Endometrial microvascular endothelial cells (primary cell): ENCODE results near the gene SVBP. TPM values are rescaled to one million over a fixed set of nuclear protein-coding genes. Genes with fewer than 3 reads are reported as not detected.
"Not testable (repeated sequence)": the region's sequence is repeated elsewhere in the genome, so short reads cannot be mapped to it uniquely, and the experiment has no call there.

Source experiments
- in situ Hi-C: cut with HindIII; loops from 2 replicates; pipeline ENCODE4 v1.10.0; 2017; ENCODE audit warnings: low sequenced_read_pairs, low pct_unique_long_range_greater_than_20kb; ENCODE audit errors: inconsistent ontology term
- total RNA-seq: library from RNA; depleted of rRNA; stranded (reverse); fragments of >200 nt; gene quantifications from one replicate; pipeline ENCODE4 v1.2.3, GENCODE V29; 2015; ENCODE audit errors: inconsistent ontology term

Gene SVBP, protein sequence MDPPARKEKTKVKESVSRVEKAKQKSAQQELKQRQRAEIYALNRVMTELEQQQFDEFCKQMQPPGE
- total RNA-seq: 13.8 TPM

DNA sequence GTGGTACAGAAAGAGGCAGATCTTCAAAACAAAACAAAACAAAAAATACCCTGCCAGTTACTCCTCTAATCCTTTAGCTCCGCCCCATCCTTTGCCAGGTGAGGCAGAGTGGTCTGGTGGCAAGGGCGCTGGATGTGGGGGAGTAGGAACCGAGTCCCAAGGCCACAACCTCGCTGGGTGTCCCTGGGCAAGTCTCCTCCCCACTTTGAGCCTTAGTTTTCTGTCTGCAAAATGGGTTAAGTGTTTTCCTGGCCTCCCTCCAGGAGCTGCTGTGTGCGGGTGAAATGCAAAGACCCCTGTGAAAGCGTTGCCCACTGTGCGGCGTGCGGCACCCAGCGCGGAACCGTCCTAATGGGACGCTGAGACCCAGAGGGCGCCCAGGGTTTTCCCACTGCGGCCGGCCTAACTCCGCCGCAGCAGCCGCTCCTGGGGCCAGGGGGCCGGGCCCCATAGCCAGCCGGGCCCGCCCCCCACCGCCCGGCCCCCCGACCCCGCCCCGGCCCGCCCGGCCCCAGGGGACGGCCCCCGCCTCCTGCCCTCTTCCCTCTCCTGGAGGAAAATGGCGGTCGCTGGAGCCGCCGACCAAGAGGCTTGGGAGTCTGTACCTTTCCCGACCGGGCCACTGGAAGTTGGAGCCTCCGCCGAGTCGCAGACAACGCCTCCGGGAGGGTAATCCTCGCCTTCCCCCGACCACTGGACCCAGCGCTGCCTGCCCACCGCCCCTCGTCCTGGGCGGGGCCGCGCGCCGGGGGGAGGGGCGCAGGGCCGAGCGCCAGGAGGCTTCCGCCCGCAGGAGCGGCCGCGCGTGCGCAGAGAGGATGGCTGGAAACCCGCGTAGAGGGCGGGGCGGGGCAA is at the start of gene SVBP, which contains the start of gene ERMAP:
SVBP (minus strand) TSS at position 813 of the 855 bp plus-strand sequence. CDS start 853 bp downstream, outside the sequence.
ERMAP (plus strand) TSS at position 538 of the 855 bp plus-strand sequence. CDS start 13,327 bp downstream, outside the sequence.
- in situ Hi-C loops: no loop called here

DNA sequence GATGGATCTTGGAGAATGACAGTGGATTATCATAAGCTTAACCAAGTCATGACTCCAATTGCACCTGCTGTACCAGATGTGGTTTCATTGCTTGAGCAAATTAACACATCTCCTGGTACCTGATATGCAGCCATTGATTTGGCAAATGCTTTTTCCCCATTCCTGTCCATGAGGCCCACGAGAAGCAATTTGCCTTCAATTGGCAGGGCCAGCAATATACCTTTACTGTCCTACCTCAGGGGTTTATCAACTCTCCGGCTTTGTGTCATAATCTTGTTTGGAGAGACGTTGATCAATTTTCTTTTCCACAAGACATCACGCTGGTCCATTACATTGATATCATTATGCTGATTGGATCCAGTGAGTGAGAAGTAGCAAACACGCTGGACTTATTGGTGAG is 49.4 kb upstream of the SVBP start:
- in situ Hi-C loops: no loop called here

DNA sequence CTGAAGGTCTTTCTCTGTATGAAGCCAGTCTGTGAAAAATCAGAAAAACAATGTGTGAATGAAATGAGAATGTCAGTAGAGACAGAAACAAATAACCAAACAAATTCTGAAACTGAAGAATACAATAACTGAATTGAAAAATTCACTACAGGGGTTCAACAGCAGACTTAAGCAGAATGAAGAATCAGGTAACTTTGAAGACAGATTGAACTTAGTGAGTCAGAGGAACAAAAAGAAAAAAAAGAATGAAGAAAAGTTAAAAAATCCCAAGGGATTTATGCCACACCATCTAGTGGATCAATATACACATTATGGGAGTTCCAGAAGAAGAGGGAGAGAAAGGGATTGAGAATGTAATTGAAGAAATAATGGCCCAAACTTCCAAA is 43.8 kb upstream of the SVBP start:
- in situ Hi-C loops: no loop called here

DNA sequence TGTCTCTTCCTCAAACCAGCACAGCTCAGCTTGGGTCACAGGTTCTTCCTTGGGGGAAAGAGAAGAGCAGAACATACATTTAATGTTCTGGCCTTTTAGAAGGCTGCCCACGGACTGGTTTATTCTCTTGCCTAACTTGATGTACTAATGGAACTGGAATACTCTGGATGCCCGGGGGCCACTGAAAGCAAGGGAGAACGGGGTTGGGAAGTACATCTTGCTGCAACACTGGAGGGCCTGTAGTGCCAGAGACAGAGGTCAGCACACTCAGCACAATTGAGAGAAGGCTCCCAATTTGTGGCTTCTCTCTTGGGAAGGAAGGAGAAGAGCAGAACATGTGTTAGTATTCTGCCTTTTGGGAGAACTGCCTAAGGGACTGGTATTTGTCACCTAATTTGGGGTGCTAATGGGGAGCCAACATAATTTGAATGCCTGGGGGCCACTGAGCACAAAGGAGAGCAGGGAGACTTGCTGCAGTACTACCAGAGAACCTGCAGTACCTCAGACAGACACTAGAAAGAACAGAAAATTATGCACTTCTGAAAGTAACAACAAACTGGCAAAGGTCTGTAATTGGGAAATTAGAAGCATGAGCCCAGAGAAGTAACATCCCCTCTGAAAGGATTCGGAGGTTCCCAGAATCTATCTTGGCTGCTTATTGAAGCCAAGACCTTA is 43.3 kb upstream of the SVBP start:
- in situ Hi-C loops: no loop called here

DNA sequence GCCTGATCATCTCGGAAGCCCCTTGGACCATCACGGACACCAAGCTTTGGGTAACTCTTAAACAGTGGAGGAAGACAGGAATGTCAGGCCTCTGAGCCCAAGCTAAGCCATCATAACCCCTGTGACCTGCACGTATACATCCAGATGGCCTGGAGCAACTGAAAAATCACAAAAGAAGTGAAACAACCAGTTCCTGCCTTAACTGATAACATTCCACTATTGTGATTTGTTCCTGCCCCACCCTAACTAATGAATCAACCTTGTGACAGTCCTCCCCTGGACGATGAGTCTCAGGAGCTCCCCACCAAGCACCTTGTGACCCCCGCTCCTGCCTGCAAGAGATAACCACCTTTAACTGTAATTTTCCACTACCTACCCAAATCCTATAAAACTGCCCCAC is 42.2 kb upstream of the SVBP start:
- in situ Hi-C loops: not testable (repeated sequence)

DNA sequence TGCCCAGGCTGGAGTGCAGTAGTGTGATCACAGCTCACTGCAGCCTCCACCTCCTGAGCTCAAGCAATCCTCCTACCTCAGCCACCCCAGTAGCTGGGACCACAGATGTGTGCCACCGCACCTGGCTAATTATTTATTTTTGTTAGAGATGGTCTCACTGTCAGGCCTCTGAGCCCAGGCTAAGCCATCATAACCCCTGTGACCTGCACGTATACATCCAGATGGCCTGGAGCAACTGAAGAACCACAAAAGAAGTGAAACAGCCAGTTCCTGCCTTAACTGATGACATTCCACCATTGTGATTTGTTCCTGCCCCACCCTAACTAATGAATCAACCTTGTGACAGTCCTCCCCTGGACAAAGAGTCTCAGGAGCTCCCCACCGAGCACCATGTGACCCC is 39.4 kb upstream of the SVBP start:
- in situ Hi-C loops: not testable (repeated sequence)

DNA sequence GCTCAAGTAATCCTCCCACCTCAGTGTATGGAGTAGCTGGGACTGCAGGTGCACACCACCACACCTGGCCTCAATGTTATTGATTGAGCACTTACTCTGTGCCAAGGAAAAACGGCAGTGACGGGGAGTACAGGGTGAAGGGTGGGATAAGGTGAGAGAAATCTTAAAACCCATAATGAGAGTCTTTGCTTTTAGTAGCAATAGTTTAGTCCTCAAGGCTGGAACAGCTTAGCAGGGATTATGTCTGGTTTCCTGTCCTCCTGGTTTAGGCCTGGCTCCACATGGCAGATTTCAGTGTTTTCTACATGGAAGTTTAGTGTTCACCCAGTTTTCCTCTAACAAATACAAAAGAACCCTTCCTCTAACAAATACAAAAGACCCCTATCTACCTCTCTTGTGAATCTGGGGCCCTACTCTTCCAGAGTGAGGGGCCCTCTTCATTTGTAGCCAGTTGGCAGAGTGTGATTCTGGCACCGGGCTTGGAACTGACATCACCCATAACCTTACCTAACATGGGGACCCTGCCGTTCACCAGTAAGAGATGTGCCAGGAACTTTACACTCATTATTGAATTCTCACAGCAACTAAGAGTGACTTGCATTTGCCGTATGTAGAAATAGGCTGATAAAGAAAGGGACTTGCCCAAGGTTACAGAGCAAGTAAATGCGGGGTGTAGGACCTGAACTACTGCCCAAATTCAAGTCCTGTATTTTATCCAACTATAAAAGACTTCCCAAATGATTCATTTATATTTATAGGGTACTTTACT is 36.1 kb upstream of the SVBP start:
- in situ Hi-C loops: no loop called here

DNA sequence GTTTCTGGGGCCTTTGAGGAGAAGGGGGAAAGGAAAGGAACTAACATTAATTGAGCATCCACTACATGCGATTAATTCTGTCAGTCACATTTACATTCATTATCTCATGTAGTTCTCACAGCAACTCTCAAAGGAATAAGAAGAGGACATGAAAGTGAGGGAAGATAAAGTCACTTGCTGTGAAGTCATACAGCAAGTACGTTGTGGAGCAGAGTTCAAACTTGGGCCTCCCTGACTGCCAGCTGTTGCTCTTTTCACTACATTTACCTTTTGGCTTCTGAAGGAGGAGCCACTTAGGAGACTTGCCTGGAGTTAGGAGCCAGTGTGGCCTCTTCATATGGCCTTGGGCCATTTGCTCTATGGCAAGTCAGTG is 35.4 kb upstream of the SVBP start:
- in situ Hi-C loops: no loop called here

DNA sequence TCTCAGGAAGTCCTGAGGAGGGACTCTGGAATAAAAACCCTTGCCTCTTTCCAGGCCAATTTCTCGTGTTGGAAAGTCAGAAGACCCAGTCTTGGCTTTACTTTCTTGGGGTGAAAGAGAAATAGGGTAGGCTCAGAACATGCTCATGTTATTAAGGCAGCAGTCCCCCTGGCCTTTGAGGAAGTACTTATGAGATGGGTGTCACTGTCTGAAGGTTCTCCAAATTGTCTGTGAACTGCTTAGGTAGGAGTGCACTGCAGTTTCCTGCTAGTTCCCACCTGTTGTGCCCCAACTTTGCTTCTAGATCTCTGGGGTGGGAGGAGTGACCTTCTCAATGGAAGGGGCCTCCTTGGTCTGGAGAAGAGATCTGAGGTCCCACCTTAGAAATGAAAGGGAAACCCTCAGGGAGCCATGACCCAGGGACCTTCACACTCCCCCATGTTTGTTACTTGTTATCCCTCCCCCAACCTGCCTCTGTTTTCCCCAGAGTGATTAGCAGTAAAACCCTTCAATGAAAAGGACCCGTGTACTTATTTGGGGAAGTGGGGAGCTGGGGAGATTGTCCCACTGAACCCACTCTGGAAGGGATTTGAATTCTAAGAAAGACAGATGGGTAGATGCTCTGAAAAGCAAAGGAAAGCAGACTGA is 34.9 kb upstream of the SVBP start:
- in situ Hi-C loops: no loop called here

DNA sequence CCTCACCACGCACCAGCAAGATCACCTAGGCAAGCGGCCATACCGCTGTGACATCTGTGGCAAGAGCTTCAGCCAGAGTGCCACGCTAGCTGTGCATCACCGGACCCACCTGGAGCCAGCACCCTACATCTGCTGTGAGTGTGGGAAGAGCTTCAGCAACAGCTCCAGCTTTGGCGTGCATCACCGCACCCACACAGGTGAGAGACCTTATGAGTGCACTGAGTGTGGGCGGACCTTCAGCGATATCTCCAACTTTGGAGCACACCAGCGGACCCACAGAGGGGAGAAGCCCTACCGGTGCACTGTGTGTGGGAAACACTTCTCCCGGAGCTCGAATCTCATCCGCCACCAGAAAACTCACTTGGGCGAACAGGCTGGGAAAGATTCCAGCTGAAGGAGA is 34.2 kb upstream of the SVBP start:
- in situ Hi-C loops: no loop called here

DNA sequence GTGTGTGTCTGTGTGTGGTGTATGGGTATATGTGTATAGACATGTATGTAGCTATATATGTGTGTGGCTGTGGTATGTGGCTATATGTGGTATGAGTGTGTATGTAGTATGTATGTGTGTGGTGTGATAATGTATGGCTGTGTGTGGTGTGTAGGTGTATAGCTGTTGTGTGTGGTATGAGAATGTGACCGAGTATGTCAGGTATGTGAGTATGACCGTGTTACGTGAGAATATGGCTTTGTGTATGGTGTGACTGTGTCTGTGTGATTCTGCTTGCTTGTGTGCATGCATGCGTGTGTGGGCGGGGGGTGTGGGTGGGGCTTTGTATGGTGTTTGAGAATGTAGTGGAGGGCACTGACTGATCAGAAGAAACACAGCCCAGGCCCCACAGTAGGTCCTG is 32.7 kb upstream of the SVBP start:
- in situ Hi-C loops: no loop called here

DNA sequence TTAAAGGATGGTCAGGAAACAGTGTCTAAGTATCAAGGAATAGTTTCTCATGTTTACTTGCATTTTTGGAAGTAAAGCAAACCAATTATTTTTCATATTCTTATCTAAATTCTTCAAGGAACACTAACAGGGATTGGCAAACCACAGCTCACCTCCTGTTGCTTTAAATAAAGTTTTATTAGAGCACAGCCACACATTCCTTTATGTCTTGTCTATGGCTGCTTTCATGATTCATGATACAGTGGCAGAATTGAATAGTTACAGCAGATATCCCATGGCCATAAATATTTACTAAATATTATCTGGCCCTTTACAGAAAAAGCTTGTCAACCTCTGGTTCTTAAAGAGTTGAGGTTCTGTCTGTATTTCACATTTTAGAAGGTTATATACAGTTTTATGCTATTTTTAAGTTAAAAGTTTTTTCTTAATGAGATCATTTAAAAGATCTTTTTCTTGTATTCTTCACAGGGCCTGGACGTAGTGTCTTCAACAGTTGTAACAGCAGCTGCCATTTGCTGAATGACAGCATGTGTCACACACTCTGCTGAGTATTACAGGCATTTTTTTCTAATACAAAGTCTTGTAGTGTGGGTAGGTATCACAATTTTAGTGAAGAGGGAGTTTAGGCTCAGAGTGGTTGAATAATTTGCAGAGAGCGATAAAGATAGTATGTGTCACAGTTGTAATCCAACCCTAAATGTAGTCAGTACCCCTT is 31.8 kb upstream of the SVBP start:
- in situ Hi-C loops: no loop called here

DNA sequence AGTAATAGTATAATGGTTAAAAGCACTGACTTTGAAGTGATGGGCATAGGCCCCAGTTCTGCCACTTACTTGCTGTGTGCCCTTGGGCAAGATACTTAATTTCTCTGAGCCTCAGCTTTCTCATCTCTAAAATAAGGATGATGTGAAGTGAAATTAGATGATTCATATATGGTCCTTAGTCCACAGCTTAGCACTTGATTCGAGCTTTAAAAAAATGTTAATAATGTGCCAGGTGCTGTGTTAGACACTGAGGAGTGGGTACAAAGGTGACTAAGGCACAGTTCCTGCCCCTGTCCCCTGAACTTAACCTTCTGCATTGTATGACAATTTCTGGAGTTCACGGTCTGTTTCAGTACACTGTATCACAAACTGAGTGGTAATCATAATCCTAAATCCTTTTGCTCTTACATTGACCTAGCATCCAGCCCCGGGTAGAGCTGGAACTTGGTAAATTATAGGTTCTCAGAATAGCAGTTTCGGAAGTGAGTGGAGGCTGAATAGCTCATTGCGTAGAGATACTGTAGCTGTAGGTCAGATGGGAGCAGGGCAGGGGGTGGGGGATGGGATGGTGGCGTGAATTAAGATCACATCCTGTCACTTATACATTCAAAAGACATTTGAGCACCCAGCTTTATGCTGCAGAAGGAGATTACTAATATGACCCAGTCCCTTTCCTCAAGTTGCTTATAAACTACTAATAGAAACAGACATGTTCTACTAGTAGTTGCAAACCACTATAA is 30.7 kb upstream of the SVBP start:
- in situ Hi-C loops: no loop called here

DNA sequence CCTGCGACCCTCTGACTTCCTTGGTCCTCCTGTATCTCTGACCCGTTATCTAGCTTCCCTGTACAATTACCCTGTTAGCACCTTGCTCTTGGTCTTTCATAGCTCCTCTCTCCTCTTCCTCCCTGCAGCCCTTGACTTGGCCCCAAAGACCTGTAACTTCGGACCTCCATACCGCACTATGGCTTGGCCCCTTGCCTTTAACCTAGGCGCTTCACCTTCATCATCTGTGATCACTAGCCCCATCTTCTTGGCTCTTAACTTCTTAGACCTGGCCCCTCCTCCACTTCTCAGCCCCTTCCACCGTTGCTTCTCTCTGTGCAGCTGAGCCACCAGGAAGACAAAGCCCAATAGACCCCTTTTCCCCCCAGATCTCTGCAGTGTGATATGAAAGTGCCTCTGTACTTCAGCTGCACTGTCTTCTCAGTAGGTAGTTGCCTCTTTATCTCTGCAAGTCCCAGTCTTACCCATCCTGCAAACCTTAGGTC is 30.0 kb upstream of the SVBP start:
- in situ Hi-C loops: no loop called here

DNA sequence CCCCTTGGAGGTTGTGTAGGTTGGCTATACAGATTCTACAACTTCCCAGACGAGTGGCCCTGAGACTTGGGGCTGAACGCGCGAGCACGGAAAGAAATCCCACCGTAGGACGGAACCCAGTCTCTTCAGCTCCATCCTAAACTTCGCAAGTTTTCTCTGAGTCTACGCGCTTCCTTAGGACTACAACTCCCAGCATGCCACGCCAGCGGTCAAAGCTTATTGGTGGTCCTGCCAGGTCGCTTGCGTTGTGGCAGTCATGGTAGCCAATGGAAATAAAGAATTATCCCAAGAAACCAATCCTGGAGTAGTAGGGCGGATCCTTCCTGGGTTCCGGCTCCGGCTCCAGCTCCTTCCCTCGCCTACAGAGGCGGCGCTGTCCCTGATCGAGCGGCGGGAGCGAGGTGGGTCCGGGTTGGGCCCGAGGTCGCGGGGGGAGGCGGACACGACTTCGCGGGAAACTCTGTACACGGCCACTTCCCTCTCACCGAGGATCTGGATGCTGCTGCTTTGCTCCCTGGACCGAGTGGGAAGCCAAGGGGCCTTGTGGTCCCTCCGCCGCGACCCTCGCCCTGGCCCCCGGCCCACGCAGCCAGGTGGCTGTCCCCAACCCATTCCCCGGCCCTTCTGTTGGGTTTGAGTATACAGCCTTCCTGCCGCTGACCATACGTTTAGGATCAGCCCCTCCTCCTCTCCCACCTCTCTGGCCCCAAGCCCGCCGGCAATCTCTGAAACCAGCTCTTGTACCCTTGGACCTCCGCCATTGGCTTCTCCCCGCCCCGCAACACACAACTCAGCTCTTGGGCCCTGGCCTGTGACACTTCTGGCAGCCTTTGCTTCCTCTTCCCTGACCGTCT is 29.3 kb upstream of the SVBP start, which contains the start of gene ZNF691:
ZNF691 (plus strand) TSS at position 357 of the 854 bp plus-strand sequence. CDS start 3,046 bp downstream, outside the sequence.
- in situ Hi-C loops: no loop called here

DNA sequence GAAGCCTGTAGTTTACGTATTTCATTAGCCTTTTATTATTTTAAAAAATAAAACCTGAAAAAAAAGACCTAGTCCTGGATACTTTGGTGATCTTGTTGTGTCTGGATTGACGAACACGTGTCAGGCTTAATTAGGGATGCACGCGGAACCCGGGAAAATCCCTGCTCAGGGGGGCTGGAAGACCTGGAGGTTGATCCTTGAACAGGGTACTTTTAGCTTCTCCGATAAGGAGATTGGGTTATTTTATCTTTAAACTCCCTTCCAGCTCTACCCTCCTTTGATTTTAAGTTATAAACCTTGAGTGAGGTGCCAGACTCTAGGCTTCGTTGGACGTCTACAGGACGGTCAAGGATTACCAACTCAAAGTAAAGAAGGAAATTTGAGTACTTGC is 28.7 kb upstream of the SVBP start:
- in situ Hi-C loops: no loop called here

DNA sequence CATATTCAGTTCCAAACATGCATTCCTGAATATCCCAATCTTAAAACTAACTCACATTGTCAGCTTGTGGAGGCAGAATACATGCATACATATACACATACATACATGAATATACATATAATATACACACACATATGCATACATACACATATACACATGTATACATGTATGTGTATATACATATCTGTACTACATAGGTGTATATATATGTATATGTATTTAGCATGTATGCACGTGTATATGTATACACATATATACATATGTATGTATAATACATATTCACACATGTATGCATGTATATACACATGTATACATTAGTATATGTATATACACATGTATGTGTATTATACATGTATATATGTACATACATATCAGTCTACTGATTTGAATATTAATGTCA is 28.0 kb upstream of the SVBP start:
- in situ Hi-C loops: no loop called here
